B cell (primary cell): ENCODE measurements around the gene CHRNA1. TPM values are rescaled to one million over a fixed set of nuclear protein-coding genes. Genes with fewer than 3 reads are reported as not detected.

Source experiments
- ATAC-seq: fragments of 200-7000 bp; cut with Tn5 transposase; one replicate; pipeline ENCODE4 v1.10.0; 2021; ENCODE audit warnings: low read depth, mild to moderate bottlenecking, moderate number of reproducible peaks, moderate library complexity
- CTCF ChIA-PET: fragments of 350-600 bp; sonication (Branson Sonifier 250); formaldehyde crosslinking; loops from one replicate; lab custom pipeline; 2021; ENCODE audit warnings: antibody characterized with exemption, inconsistent platforms; lab: Charles Lee
- POLR2A ChIA-PET: fragments of 350-600 bp; sonication (Branson Sonifier 250); formaldehyde crosslinking; loops from one replicate; lab custom pipeline; 2021; ENCODE audit warnings: antibody characterized with exemption; lab: Charles Lee
- DNase-seq: peaks from one replicate; pipeline ENCODE4 v3.0.0; 2013
- H2AFZ ChIP-seq: 2 replicates; pipeline ENCODE4 v1.6.1; 2012; ENCODE audit warnings: mild to moderate bottlenecking, low read depth, low read length; ENCODE audit not compliant: insufficient read depth, poor library complexity, severe bottlenecking
- H3K27ac ChIP-seq, 2 donors: 1 replicate in 1 of 2; 2 replicates in 1 of 2; pipeline ENCODE4 v1.5.1; 2012 to 2013; ENCODE audit warnings: low read length in 2 of 2, mild to moderate bottlenecking in 2 of 2, moderate library complexity in 1 of 2
- H3K27me3 ChIP-seq, 4 experiments: fragments of 200-600 bp in 1 of 4; sonication (generic) in 1 of 4; replicated peaks in 1 of 4; 1 replicate in 2 of 4; 2 replicates in 2 of 4; pipeline versions ENCODE4 v1.6.1 to v1.7.0; 2013 to 2016; ENCODE audit warnings: low read length in 3 of 4, mild to moderate bottlenecking in 2 of 4, mixed read lengths in 1 of 4, moderate library complexity in 1 of 4; ENCODE audit not compliant: insufficient read depth in 4 of 4, control insufficient read depth in 3 of 4; ENCODE audit errors: control extremely low read depth in 1 of 4
- H3K36me3 ChIP-seq, 2 experiments: replicated peaks in 1 of 2; 1 replicate in 1 of 2; 2 replicates in 1 of 2; pipeline versions ENCODE4 v1.6.1 to v1.7.1; 2013; ENCODE audit warnings: low read length in 1 of 2; ENCODE audit not compliant: insufficient read depth in 2 of 2, control insufficient read depth in 1 of 2; ENCODE audit errors: control extremely low read depth in 1 of 2, extremely low read depth in 1 of 2
- H3K4me1 ChIP-seq, 2 donors: fragments of 200-600 bp in 1 of 2; sonication (generic) in 1 of 2; 1 replicate in 1 of 2; 2 replicates in 1 of 2; pipeline versions ENCODE4 v1.5.1 to v1.6.1; 2013 to 2017; ENCODE audit warnings: low read length in 2 of 2; ENCODE audit not compliant: control insufficient read depth in 2 of 2, insufficient read depth in 2 of 2
- H3K4me2 ChIP-seq: replicated peaks from 2 replicates; pipeline ENCODE3; 2012; ENCODE audit warnings: mild to moderate bottlenecking, low read depth, low read length; ENCODE audit not compliant: poor library complexity, severe bottlenecking
- H3K4me3 ChIP-seq, 5 experiments: fragments of 200-600 bp in 1 of 5; sonication (generic) in 1 of 5; 1 replicate in 3 of 5; 2 replicates in 2 of 5; pipeline versions ENCODE4 v1.5.1 to v1.7.0; 2011 to 2016; ENCODE audit warnings: low read length in 4 of 5, mild to moderate bottlenecking in 4 of 5, low read depth in 2 of 5, control low read depth in 1 of 5, moderate library complexity in 1 of 5; ENCODE audit not compliant: insufficient read depth in 1 of 5; ENCODE audit errors: control extremely low read depth in 1 of 5, extremely low read depth in 1 of 5
- H3K79me2 ChIP-seq: fragments of 200-600 bp; sonication (generic); one replicate; pipeline ENCODE4 v1.6.0; 2016; ENCODE audit warnings: low read length; ENCODE audit not compliant: control insufficient read depth, insufficient read depth
- H3K9ac ChIP-seq: fragments of 200-600 bp; sonication (generic); 2 replicates; pipeline ENCODE4 v1.6.1; 2017; ENCODE audit warnings: mild to moderate bottlenecking, low read length, moderate library complexity
- H3K9me3 ChIP-seq, 3 donors: one replicate each; pipeline versions ENCODE4 v1.6.1 to v1.7.1; 2013; ENCODE audit warnings: low read length in 2 of 3; ENCODE audit not compliant: control insufficient read depth in 2 of 3, insufficient read depth in 1 of 3; ENCODE audit errors: control extremely low read depth in 1 of 3
- H4K20me1 ChIP-seq: 2 replicates; pipeline ENCODE4 v1.6.0; 2012; ENCODE audit warnings: mild to moderate bottlenecking, low read length; ENCODE audit not compliant: insufficient read depth, control insufficient read depth, poor library complexity, severe bottlenecking
- H3K27ac Mint-ChIP-seq: one replicate; pipeline ENCODE4 v1.8.0; 2021; ENCODE audit warnings: mixed read lengths
- H3K27me3 Mint-ChIP-seq: one replicate; pipeline ENCODE4 v1.8.0; 2021; ENCODE audit warnings: mixed read lengths
- H3K4me1 Mint-ChIP-seq: one replicate; pipeline ENCODE4 v1.8.0; 2021; ENCODE audit warnings: mixed read lengths
- H3K4me3 Mint-ChIP-seq: one replicate; pipeline ENCODE4 v1.8.0; 2021; ENCODE audit warnings: mixed read lengths
- H3K9me3 Mint-ChIP-seq: one replicate; pipeline ENCODE4 v1.8.0; 2022; ENCODE audit warnings: mixed read lengths; ENCODE audit not compliant: insufficient read depth
- CTCF ChIP-seq: fragments of 200-600 bp; IDR thresholded peaks from one replicate; pipeline ENCODE4 v1.8.0; 2022; ENCODE audit warnings: antibody characterized with exemption, mild to moderate bottlenecking
- EZH2 ChIP-seq: IDR thresholded peaks from 2 replicates; pipeline ENCODE4 v1.6.1; 2012; ENCODE audit warnings: borderline replicate concordance, low read depth, mild to moderate bottlenecking, moderate library complexity, low read length; ENCODE audit not compliant: insufficient read depth, poor library complexity, severe bottlenecking
- WGBS: methylation state at CpG from one replicate; pipeline ENCODE4 v1.1.5; 2013; ENCODE audit warnings: missing lambda C conversion rate; ENCODE audit not compliant: insufficient coverage; 5-methylcytosine and 5-hydroxymethylcytosine counted together
- intact Hi-C: fragments of 100-400 bp; cut with micrococcal nuclease; formaldehyde crosslinking; loops from one replicate; pipeline ENCODE4 v1.10.0; 2022
- polyA plus RNA-seq: library from polyadenylated mRNA; depleted of rRNA; stranded (reverse); fragments of >200 nt; gene quantifications from 2 replicates; pipeline ENCODE4 v1.2.3, GENCODE V29; 2012
- total RNA-seq, 2 donors: library from RNA; stranded (reverse); fragments of 120-200 nt in 1 of 2; gene quantifications; 1 replicate in 1 of 2; 2 replicates in 1 of 2; pipeline versions ENCODE4 v1.2.3 to v1.2.4, GENCODE V29; 2013 to 2022

Gene CHRNA1
- total and polyA plus RNA-seq, 2 donors (not counting 1 experiment from before 2014, with no cell fraction given) = 0.20 to 0.22 TPM

- Mint-ChIP-seq H3K27me3 (peaks cover 14% of the 10 kb centered on the region), H3K9me3 (no peaks in the 10 kb centered on the region), H3K4me3 (no peak overlapping the region), H3K4me1 (no peaks in the 10 kb centered on the region), H3K27ac (no peak overlapping the region)
- DNase-seq (no peak), ATAC-seq (no peak)
- H3K27me3 ChIP-seq = peaks cover 0 to 5% (median 0%) of the 10 kb centered on the region in 4 experiments
- intact Hi-C loops = no loop called here
- TF ChIP-seq CTCF (no peak), EZH2 (no peak)
- H3K9me3 ChIP-seq = peaks cover 0 to 2% (median 0%) of the 10 kb centered on the region in 3 donors
- 83% methylated on average over 5 of the region's 15 CpGs for WGBS
- no peaks in the 10 kb centered on the region for H3K4me1 ChIP-seq
- no peak overlapping the region for H3K27ac ChIP-seq
- no peak overlapping the region for H3K9ac ChIP-seq
- CTCF ChIA-PET = no interaction called here
- no peaks in the 10 kb centered on the region for H4K20me1 ChIP-seq
- H3K36me3 ChIP-seq = no peaks in the 10 kb centered on the region
- H3K4me2 ChIP-seq = no peak overlapping the region
- H3K79me2 ChIP-seq = no peaks in the 10 kb centered on the region
- POLR2A ChIA-PET = no interaction called here
- no peak overlapping the region for H2AFZ ChIP-seq
- no peak overlapping the region for H3K4me3 ChIP-seq
Measured at GRCh38 chr2:174788291-174788929, 24.1 kb upstream of the CHRNA1 start.

DNA sequence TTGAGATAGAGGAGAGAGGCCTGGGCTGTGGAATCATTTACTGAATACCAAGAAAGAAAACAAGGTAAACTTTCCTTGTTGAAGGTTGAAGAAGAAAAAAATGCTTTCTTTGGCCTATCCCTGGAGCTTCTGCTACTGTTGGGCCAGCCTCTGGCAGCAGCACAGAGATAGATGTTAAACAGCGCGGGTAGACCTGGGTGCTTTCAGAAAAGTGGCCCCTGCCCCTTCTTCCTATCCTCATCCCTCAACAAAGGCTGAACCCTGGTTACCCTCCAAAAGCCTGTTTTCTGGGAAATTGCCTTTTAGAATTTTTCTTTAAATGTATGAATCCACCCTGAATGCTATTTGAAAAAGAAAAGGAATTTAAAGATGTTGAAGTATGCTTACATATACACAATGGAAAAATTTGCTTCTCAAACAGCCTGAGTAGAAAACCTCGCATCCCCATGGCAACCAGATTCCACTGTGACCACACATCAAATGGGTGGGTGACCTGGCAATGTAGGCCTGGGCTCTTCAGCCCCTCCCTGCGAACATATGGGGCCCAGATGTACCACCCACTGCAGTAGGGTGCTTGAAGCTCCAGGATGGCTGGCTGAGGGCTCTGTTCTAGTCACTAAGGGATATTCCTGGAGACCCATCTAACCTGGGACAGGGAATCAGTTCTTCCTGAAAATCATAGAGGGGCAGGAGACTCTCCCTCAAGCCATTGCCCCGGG is 23.4 kb upstream of the CHRNA1 start:
- Histone ChIP-seq H3K79me2 (no peaks in the 10 kb centered on the region), H2AFZ (no peak overlapping the region), H3K9me3 (peaks cover 0 to 2% (median 0%) of the 10 kb centered on the region in 3 donors), H3K4me1 (no peaks in the 10 kb centered on the region), H3K36me3 (no peaks in the 10 kb centered on the region), H3K4me3 (no peak overlapping the region), H3K4me2 (no peak overlapping the region), H3K27ac (no peak overlapping the region), H3K9ac (no peak overlapping the region), H4K20me1 (no peaks in the 10 kb centered on the region), H3K27me3 (peaks cover 0 to 5% (median 0%) of the 10 kb centered on the region in 4 experiments)
- DNase-seq (no peak), ATAC-seq (no peak)
- intact Hi-C loops = no loop called here
- H3K27me3 Mint-ChIP-seq = peaks cover 13% of the 10 kb centered on the region
- ChIA-PET POLR2A (no interaction called here), CTCF (interaction anchor here (1.0 kb wide), 1 partner anchor 38 kb away, joined by 3 read pairs; no protein-coding TSS in a partner anchor)
- no peak overlapping the region for H3K4me3 Mint-ChIP-seq
- 100% methylated on average over 1 of the region's 5 CpGs for WGBS
- no peaks in the 10 kb centered on the region for H3K4me1 Mint-ChIP-seq
- TF ChIP-seq EZH2 (no peak), CTCF (no peak)
- H3K9me3 Mint-ChIP-seq = no peaks in the 10 kb centered on the region
- no peak overlapping the region for H3K27ac Mint-ChIP-seq
